Spleen (tissue), 11 donors: ENCODE results near the gene DOCK9. TPM values are rescaled to one million over a fixed set of nuclear protein-coding genes. Genes with fewer than 3 reads are reported as not detected.

Source experiments
- DNase-seq: peaks from one replicate; pipeline ENCODE4 v3.0.0-alpha.2; 2020
- H3K27ac ChIP-seq, 8 donors: fragments of 200-600 bp; sonication (generic) in 7 of 8; 1 replicate in 4 of 8; 2 replicates in 4 of 8; pipeline versions ENCODE4 v1.5.0 to v1.8.0; 2016 to 2021; ENCODE audit warnings: inconsistent platforms in 4 of 8, mild to moderate bottlenecking in 4 of 8, moderate library complexity in 1 of 8
- H3K27me3 ChIP-seq, 7 donors: fragments of 200-600 bp; sonication (generic) in 6 of 7; replicated peaks in 1 of 7; 1 replicate in 4 of 7; 2 replicates in 3 of 7; pipeline versions ENCODE4 v1.5.0 to v1.8.0; 2016 to 2021; ENCODE audit warnings: inconsistent platforms in 3 of 7, mild to moderate bottlenecking in 1 of 7
- H3K36me3 ChIP-seq, 6 donors: fragments of 200-600 bp; sonication (generic) in 5 of 6; 1 replicate in 4 of 6; 2 replicates in 2 of 6; pipeline versions ENCODE4 v1.5.0 to v1.8.0; 2016 to 2021; ENCODE audit warnings: inconsistent platforms in 2 of 6
- H3K4me1 ChIP-seq, 6 donors: fragments of 200-600 bp; sonication (generic) in 5 of 6; 1 replicate in 3 of 6; 2 replicates in 3 of 6; pipeline versions ENCODE4 v1.5.0 to v1.8.0; 2016 to 2021; ENCODE audit warnings: inconsistent platforms in 3 of 6
- H3K4me3 ChIP-seq, 8 donors: fragments of 200-600 bp; sonication (generic) in 7 of 8; 1 replicate in 4 of 8; 2 replicates in 4 of 8; pipeline versions ENCODE4 v1.5.0 to v1.8.0; 2016 to 2021; ENCODE audit warnings: inconsistent platforms in 4 of 8, mild to moderate bottlenecking in 4 of 8, moderate library complexity in 2 of 8
- H3K9me3 ChIP-seq, 8 donors: fragments of 200-600 bp; sonication (generic) in 7 of 8; 1 replicate in 4 of 8; 2 replicates in 4 of 8; pipeline versions ENCODE4 v1.5.0 to v1.8.0; 2016 to 2021; ENCODE audit warnings: inconsistent platforms in 4 of 8
- CTCF ChIP-seq, 11 experiments: fragments of 200-600 bp in 7 of 11; fragments of 450-650 bp in 4 of 11; sonication (generic) in 4 of 11; IDR thresholded peaks in 8 of 11; conservative IDR thresholded peaks in 3 of 11; 1 replicate in 7 of 11; 2 replicates in 4 of 11; pipeline versions ENCODE4 v1.4.0 to v1.8.0; 2016 to 2021; ENCODE audit warnings: antibody characterized with exemption in 11 of 11, inconsistent platforms in 4 of 11, mild to moderate bottlenecking in 1 of 11
- POLR2A ChIP-seq, 3 donors: fragments of 450-650 bp; IDR thresholded peaks; one replicate each; pipeline ENCODE4 v1.5.1; 2017; ENCODE audit warnings: antibody characterized with exemption in 3 of 3, mild to moderate bottlenecking in 1 of 3
- POLR2AphosphoS5 ChIP-seq, 3 donors: sonication (generic); formaldehyde crosslinking; IDR thresholded peaks; one replicate each; pipeline ENCODE4 v1.5.1; 2017; ENCODE audit warnings: antibody characterized with exemption in 3 of 3
- WGBS, 5 donors: extraction: QIAGEN DNeasy Blood & Tissue Kit in 3 of 5; methylation state at CpG; one replicate each; pipeline versions ENCODE4 v1.1.5 to v1.1.7; 2013 to 2018; 5-methylcytosine and 5-hydroxymethylcytosine counted together
- intact Hi-C: fragments of 100-400 bp; cut with DNase I; formaldehyde crosslinking; loops from one replicate; pipeline ENCODE4 v1.15.0; 2023; ENCODE audit warnings: low total_unique reads
- polyA plus RNA-seq, 3 donors: library from polyadenylated mRNA; stranded (reverse); fragments of 200-250 nt; gene quantifications; one replicate each; pipeline ENCODE4 v1.2.1, GENCODE V29; 2013
- total RNA-seq, 7 donors: library from RNA; depleted of rRNA in 3 of 7; stranded (reverse); fragments of >200 nt in 3 of 7; fragmentation: NEBNext Ultra II Directional in 4 of 7; extraction: Animal tissue kit (Norgen Biotek cat#: 25700) in 4 of 7; gene quantifications; one replicate each; pipeline versions ENCODE4 v1.1.0 to v1.2.1, GENCODE V29; 2016 to 2021
- donor health status: healthy with polysubstance abuse.
- donor health status: DM: no; HTN: no; CAD: no; lungs with moderate emphysema.
- donor health status: DM: no; HTN: no; CAD: no.
- donor health status: Bipolar disorder and iron deficiency.
- donor health status: healthy.
- donor health status: DM: no; HTN: no; CAD: no.
- donor health status: DM: yes; HTN: yes; CAD: no.

DOCK9 gene
- total and polyA plus RNA-seq, 10 donors = 6.9 to 53.3 (median 47.6) TPM

GRCh38 chr13:98886587-98887230 is 91.2 kb downstream of the DOCK9 start:
- TF ChIP-seq POLR2AphosphoS5 (IDR thresholded peaks at IDR 0.05) (no peak), POLR2A (IDR thresholded peaks at IDR 0.05) (no peak), CTCF (IDR thresholded peaks at IDR 0.05 in 8 of 11, conservative IDR thresholded peaks at IDR 0.05 in 3 of 11) (no peak)
- Histone ChIP-seq H3K27me3 (no peaks in the 10 kb centered on the region), H3K27ac (no peak overlapping the region), H3K36me3 (peaks cover 0 to 65% (median 31%) of the 10 kb centered on the region in 6 donors), H3K9me3 (no peaks in the 10 kb centered on the region), H3K4me1 (no peaks in the 10 kb centered on the region), H3K4me3 (no peak overlapping the region)
- no peak for DNase-seq
- WGBS, 5 donors = 92 to 98% (median 97%) methylated on average over 9 of the region's 9 CpGs
- intact Hi-C loops = no loop called here

- intact Hi-C loops = no loop called here
- H3K4me3 ChIP-seq = no peak overlapping the region
- H3K36me3 ChIP-seq = peaks cover 5 to 77% (median 41%) of the 10 kb centered on the region in 6 donors
- no peak for DNase-seq
- no peaks in the 10 kb centered on the region for H3K27me3 ChIP-seq
- 92 to 97% (median 94%) methylated on average over 6 of the region's 6 CpGs for WGBS, 5 donors
- no peak for TF ChIP-seq POLR2AphosphoS5 (IDR thresholded peaks at IDR 0.05)
- no peak for TF ChIP-seq CTCF (IDR thresholded peaks at IDR 0.05 in 8 of 11, conservative IDR thresholded peaks at IDR 0.05 in 3 of 11)
- no peak for TF ChIP-seq POLR2A (IDR thresholded peaks at IDR 0.05)
- no peaks in the 10 kb centered on the region for H3K4me1 ChIP-seq
- no peak overlapping the region for H3K27ac ChIP-seq
- no peaks in the 10 kb centered on the region for H3K9me3 ChIP-seq
Measured at GRCh38 chr13:98885600-98885999, 92.3 kb downstream of the DOCK9 start.

GRCh38 chr13:98883998-98884397 is 93.9 kb downstream of the DOCK9 start:
- no peak for TF ChIP-seq POLR2A (IDR thresholded peaks at IDR 0.05)
- no peak for TF ChIP-seq CTCF (IDR thresholded peaks at IDR 0.05 in 8 of 11, conservative IDR thresholded peaks at IDR 0.05 in 3 of 11)
- TF ChIP-seq POLR2AphosphoS5 (IDR thresholded peaks at IDR 0.05) = no peak
- Histone ChIP-seq H3K4me1 (no peaks in the 10 kb centered on the region), H3K27ac (no peak overlapping the region), H3K36me3 (peaks cover 5 to 93% (median 56%) of the 10 kb centered on the region in 6 donors), H3K27me3 (no peaks in the 10 kb centered on the region), H3K9me3 (no peaks in the 10 kb centered on the region), H3K4me3 (no peak overlapping the region)
- intact Hi-C loops = no loop called here
- 62 to 65% (median 64%) methylated on average over 3 of the region's 3 CpGs for WGBS, 5 donors
- DNase-seq = no peak

- Histone ChIP-seq H3K4me1 (no peaks in the 10 kb centered on the region), H3K27ac (no peak overlapping the region), H3K36me3 (peaks cover 5 to 99% (median 65%) of the 10 kb centered on the region in 6 donors), H3K4me3 (no peak overlapping the region), H3K9me3 (no peaks in the 10 kb centered on the region), H3K27me3 (no peaks in the 10 kb centered on the region)
- DNase-seq = no peak
- TF ChIP-seq POLR2A (IDR thresholded peaks at IDR 0.05) (no peak), POLR2AphosphoS5 (IDR thresholded peaks at IDR 0.05) (no peak), CTCF (IDR thresholded peaks at IDR 0.05 in 8 of 11, conservative IDR thresholded peaks at IDR 0.05 in 3 of 11) (no peak)
- WGBS, 5 donors = 91 to 99% (median 94%) methylated on average over 2 of the region's 2 CpGs
- intact Hi-C loops = no loop called here
Measured at GRCh38 chr13:98881390-98881789, 96.5 kb downstream of the DOCK9 start.
